ENCODE results near the gene KATNAL1.

GRCh38 chr13:30290812-30291436 lies 16.4 kb downstream of the KATNAL1 start:
- TF ChIP-seq, protein P1, sequence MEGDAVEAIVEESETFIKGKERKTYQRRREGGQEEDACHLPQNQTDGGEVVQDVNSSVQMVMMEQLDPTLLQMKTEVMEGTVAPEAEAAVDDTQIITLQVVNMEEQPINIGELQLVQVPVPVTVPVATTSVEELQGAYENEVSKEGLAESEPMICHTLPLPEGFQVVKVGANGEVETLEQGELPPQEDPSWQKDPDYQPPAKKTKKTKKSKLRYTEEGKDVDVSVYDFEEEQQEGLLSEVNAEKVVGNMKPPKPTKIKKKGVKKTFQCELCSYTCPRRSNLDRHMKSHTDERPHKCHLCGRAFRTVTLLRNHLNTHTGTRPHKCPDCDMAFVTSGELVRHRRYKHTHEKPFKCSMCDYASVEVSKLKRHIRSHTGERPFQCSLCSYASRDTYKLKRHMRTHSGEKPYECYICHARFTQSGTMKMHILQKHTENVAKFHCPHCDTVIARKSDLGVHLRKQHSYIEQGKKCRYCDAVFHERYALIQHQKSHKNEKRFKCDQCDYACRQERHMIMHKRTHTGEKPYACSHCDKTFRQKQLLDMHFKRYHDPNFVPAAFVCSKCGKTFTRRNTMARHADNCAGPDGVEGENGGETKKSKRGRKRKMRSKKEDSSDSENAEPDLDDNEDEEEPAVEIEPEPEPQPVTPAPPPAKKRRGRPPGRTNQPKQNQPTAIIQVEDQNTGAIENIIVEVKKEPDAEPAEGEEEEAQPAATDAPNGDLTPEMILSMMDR (IDR thresholded peaks at IDR 0.05): no peak
- no peak for TF ChIP-seq POLR2A (IDR thresholded peaks at IDR 0.05)
